ENCODE measurements around the gene TRPM8. TPM values are rescaled to one million over a fixed set of nuclear protein-coding genes. Genes with fewer than 3 reads are reported as not detected.
"Not testable (repeated sequence)": the region's sequence is repeated elsewhere in the genome, so short reads cannot be mapped to it uniquely, and the experiment has no call there.

TRPM8 gene
- total RNA-seq, 2 donors from 2014 or later, result not detected

DNA sequence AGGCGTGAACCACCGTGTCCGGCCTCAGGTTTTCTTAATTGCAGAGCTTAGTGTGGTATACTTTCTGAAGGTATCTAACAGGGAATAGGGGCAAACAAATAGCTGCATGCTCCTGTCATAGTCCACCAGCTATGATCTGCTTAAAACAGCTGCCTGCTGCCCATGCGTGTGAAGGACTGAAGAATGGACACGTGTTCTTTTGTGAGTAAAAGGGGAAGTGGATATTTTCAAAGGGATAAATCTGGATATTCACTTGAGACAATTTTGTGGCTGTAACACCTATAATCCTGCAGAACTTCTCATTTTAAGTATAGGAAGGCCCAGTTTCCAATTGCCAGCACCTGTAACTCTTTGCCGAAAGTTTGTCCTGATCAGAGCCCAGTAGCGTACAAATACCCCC is 44.7 kb downstream of the TRPM8 start:
- DNase-seq (ENCODE audit: low spot score in 2 of 2) (no peak), ATAC-seq (no peak)
- Mint-ChIP-seq H3K36me3 (no peaks in the 10 kb centered on the region), H3K27ac (no peak overlapping the region), H3K9me3 (no peaks in the 10 kb centered on the region)

DNA sequence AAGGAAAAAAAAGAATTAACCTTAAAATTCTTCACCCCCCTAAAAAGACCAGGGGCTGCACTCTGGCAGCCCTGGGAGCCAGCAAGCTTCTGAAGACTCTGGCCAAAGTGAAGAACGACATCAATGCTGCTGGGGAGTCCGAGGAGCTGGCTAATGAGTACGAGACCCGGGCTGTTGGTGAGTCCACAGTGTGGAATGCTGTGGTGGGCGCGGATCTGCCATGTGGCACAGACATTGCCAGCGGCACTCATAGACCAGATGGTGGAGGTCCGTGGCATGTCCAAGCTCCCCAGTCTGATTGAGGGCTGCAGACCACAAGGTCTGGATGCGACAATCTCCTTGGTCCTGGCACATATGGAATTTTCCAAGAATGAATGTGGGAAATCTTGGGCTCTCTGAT is 47.4 kb downstream of the TRPM8 start:
- Mint-ChIP-seq H3K9me3 (no peaks in the 10 kb centered on the region), H3K27ac (no peak overlapping the region), H3K36me3 (no peaks in the 10 kb centered on the region)
- DNase-seq (ENCODE audit: low spot score in 2 of 2) (no peak), ATAC-seq (no peak)

DNA sequence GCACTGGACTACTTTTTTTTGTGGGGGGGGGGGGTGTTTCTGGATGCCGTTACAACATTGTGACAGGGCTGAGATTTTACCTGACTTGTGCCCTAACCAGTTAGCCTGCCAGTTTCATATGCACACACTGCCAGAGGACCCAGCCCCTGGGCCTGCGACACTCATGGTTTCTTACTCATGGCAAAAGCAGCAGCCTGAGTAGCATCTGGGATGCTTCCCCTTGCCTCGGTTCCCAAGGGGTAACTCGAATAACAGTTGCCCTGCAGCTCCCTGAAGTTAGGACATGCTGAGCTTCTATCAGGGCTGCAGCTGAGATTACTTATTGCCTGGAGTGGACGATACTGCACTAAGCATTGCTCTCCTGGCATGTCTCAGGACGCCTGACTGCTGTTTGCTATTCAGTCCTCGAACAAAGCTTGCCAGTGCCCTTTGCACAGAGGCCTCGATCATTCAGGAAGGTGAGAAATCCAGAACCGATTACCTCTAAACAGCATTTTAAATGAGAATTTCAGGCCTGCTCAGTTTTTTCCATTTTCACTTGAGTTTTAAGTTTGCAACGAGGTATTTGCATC is 47.9 kb downstream of the TRPM8 start:
- H3K9me3 Mint-ChIP-seq, result no peaks in the 10 kb centered on the region
- no peaks in the 10 kb centered on the region for H3K36me3 Mint-ChIP-seq
- DNase-seq (ENCODE audit: low spot score in 2 of 2) (no peak), ATAC-seq (no peak)
- no peak overlapping the region for H3K27ac Mint-ChIP-seq

DNA sequence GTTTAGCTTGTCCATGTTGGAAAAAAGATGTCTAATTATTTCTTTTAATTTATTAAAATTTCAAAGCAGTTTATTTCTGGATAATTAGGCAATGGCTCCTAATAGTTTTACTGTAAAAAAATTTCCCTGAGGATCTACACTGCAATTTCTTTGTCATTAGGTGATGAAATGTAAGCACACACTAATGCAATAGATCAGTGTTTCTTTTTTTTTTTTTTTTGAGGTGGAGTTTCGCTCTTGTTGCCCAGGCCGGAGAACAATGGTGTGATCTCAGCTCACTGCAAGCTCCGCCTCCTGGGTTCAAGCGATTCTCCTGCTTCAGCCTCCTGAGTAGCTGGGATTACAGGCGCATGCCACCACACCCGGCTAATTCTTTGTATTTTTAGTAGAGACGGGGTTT is 48.5 kb downstream of the TRPM8 start:
- ATAC-seq; H3K9me3 Mint-ChIP-seq; DNase-seq (ENCODE audit: low spot score in 2 of 2); H3K36me3 Mint-ChIP-seq; H3K27ac Mint-ChIP-seq: not testable (repeated sequence)

DNA sequence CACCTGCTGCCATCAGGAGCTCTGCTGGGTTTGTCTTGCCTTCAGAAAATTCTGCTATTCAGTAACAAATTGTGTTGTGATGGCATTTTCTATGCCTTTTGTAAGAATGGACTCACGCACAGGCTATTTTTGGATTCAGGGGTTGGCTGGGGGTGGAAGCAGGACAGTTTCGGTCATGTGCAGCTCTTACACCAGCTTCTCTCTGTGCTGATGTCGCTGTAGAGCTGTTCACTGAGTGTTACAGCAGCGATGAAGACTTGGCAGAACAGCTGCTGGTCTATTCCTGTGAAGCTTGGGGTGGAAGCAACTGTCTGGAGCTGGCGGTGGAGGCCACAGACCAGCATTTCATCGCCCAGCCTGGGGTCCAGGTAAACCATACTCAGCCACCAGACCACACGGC is 49.2 kb downstream of the TRPM8 start:
- H3K9me3 Mint-ChIP-seq, result no peaks in the 10 kb centered on the region
- no peak overlapping the region for H3K27ac Mint-ChIP-seq
- H3K36me3 Mint-ChIP-seq, result no peaks in the 10 kb centered on the region
- no peak for DNase-seq (ENCODE audit: low spot score in 2 of 2)
- ATAC-seq, result no peak

DNA sequence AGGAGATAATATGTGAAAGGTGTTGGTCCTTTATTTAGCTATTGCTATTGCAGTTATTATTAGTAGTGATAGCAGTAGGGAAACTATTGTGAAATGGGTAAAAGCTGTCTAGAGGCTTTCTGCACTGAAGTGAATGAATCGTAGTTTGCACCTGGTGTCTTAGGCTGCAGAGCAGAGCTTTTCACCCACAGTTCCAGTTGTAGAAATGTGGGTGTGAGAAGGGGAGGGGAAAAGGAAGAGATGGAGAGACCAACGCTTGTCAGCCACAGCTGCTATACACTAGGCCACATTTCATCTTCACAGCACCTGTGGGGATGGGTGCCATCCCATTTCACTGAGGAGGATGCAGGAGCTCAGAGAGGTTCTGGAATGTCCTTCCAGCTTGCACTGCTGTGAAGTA is 50.0 kb downstream of the TRPM8 start:
- DNase-seq (ENCODE audit: low spot score in 2 of 2), result no peak
- Mint-ChIP-seq H3K36me3 (no peaks in the 10 kb centered on the region), H3K27ac (no peak overlapping the region), H3K9me3 (no peaks in the 10 kb centered on the region)
- no peak for ATAC-seq

DNA sequence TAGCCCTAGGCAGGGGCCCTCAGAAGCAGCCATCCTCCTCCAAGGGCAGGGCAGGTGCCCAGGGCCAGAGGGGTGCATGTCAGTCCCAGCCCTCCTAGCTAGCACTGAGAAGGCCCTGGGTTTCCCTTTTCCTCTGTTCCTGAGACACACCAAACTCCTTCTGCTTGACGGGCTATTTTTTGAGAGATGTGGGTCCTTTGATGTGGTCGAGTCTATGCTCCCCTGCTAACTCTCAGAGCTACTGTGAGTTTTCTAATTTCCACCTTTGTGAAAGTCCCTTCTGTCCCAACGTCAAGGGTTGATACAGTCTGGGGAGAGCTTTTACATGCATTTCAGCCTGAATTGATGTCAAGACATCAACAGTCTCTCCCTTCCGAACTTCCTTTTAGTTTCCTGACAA is 51.4 kb downstream of the TRPM8 start:
- no peak overlapping the region for H3K27ac Mint-ChIP-seq
- ATAC-seq, result peak; percentile 51 to 54
- no peaks in the 10 kb centered on the region for H3K36me3 Mint-ChIP-seq
- no peak for DNase-seq (ENCODE audit: low spot score in 2 of 2)
- no peaks in the 10 kb centered on the region for H3K9me3 Mint-ChIP-seq

DNA sequence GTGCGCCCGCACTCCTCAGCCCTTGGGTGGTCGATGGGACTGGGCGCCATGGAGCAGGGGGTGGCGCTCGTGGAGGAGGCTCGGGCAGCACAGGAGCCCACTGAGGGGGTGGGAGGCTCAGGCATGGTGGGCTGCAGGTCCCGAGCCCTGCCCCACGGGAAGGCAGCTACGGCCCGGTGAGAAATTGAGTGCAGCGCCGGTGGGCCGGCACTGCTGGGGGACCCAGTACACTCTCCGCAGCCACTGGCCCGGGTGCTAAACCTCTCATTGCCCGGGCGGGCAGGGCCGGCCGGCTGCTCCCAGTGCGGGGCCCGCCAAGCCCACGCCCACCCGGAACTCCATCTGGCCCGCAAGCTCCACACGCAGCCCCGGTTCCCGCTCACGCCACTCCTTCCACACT is 55.3 kb downstream of the TRPM8 start:
- not testable (repeated sequence) for H3K9me3 Mint-ChIP-seq; ATAC-seq; H3K36me3 Mint-ChIP-seq; DNase-seq (ENCODE audit: low spot score in 2 of 2); H3K27ac Mint-ChIP-seq

DNA sequence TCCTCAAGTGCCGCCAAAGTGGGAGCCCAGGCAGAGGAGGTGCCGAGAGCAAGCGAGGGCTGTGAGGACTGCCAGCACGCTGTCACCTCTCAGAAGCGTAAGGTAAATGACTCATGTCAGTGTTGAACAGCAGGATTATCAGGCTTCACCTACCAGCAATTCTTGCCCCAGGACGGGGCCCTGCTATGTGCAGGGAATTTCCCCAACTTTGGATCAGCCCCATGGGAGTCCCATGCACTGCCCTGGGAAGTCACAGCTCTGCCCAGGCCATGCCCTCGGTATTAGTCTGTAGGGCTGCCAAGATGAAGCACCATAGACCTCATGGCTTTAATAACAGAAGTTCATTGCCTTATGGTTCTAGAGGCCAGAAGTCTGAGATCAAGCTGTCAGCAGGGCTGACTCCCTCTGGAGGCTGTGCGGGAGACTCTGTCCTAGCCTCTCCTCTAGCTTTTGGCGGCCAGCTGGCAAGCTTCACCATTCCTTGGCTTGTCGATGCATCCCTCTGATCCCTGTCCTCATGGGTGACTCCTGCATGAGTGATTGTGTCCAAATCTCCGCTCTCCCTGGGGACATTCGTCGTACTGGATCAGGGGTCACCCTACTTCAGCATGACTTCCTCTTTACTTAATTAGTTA is 55.9 kb downstream of the TRPM8 start:
- DNase-seq (ENCODE audit: low spot score in 2 of 2) (no peak), ATAC-seq (no peak)
- Mint-ChIP-seq H3K9me3 (no peaks in the 10 kb centered on the region), H3K27ac (no peak overlapping the region), H3K36me3 (no peaks in the 10 kb centered on the region)

DNA sequence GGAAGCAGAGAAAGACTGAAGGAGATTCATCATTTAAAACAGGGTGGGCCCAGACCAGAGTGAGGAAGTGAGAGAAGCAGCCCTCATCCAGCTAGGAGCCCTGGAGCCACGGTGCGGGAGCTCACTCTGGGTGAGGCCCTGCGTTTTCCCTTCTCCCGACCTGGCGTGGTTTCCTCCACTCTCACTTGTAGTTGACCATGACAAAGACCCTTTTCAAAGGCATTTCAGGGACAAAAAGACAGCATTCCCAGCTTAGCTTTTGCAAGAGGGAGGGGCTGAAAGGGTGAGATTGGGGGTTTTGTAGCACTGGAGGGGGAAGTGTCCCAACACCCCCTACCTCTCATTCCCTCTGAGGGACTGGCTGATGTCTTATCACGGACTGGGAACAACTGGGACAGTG is 56.6 kb downstream of the TRPM8 start:
- DNase-seq (ENCODE audit: low spot score in 2 of 2) (no peak), ATAC-seq (no peak)
- Mint-ChIP-seq H3K27ac (no peak overlapping the region), H3K36me3 (no peaks in the 10 kb centered on the region), H3K9me3 (no peaks in the 10 kb centered on the region)

DNA sequence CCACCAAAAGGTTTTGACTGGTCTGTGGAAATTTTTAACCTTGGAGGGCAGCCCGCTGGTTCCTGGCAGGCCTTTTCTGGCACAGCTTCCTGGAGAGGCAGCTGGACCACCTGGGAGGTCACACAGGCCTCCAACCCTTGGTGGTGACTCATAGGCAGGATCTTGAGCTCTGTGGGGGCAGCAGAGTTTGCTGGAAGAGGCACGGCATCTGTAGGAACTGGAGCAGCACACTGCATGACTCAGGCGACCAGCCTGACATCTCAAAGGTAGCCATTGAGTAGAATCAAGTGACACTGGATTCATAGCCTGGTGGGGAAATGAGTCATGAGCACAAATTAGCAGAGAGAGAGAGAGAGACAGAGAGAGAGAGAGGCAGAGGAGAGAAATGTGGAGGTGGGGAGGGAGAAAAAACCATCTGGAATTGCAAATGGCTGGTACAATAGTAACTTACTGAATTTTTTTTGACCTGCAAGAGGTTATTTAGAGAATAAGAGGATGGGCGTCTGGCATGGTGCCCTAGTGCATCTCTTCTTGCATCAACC is 57.4 kb downstream of the TRPM8 start:
- Mint-ChIP-seq H3K9me3 (no peaks in the 10 kb centered on the region), H3K36me3 (no peaks in the 10 kb centered on the region), H3K27ac (no peak overlapping the region)
- DNase-seq (ENCODE audit: low spot score in 2 of 2), result peak in 1 of 2 donors; percentile 18
- ATAC-seq, result peak; percentile 86 to 95

DNA sequence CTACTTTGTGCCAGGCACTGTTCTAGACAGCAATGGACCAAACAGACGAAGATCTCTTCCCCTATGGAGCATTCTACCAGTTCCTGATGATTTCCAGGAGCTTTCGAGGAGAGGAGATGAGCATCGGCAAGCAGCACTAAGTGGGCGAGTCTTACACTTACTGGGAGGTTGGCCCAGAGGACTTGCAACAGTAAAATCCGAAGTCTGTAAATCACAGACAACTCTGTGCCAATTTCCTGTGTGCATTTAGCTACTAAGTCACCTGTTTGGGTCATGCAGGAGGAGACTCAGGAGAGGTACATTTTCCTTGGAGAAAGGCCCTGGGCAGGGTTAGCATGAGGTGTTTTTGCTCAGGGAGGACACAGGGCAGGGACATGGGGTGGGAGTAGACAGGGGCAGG is 58.9 kb downstream of the TRPM8 start:
- DNase-seq (ENCODE audit: low spot score in 2 of 2), result no peak
- Mint-ChIP-seq H3K27ac (no peak overlapping the region), H3K36me3 (no peaks in the 10 kb centered on the region), H3K9me3 (no peaks in the 10 kb centered on the region)
- no peak for ATAC-seq

DNA sequence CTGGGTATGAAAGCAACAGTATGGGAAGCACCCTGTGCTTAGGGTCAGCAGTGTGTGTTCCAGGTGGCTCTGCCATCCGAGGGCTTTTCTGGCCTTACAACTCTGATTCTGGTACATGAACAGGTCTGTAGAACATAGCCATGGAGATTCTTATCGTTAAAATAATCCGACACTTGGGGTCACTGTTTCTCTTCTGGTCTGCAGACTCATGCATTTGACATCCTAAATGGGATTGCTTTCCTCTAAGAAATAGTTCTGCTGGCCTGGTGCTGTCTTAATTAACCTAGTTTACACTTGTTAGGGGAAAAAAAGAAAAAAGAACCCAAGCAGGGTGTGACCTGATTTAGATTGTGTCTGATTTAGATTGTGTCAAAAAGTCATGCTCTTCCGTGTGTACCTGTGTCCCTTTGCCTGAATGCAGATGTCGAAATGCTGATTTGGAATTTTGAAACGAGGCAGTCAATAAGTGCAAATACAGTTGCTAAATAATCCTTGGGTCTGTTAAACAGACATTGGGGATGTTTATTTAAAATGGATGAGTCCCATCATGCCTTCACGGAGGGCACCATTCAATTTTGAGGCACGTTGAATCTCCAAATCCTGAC is 59.6 kb downstream of the TRPM8 start:
- ATAC-seq, result peak; percentile 34 to 42
- Mint-ChIP-seq H3K36me3 (no peaks in the 10 kb centered on the region), H3K9me3 (no peaks in the 10 kb centered on the region), H3K27ac (no peak overlapping the region)
- peak in 1 of 2 donors; percentile 22 for DNase-seq (ENCODE audit: low spot score in 2 of 2)

DNA sequence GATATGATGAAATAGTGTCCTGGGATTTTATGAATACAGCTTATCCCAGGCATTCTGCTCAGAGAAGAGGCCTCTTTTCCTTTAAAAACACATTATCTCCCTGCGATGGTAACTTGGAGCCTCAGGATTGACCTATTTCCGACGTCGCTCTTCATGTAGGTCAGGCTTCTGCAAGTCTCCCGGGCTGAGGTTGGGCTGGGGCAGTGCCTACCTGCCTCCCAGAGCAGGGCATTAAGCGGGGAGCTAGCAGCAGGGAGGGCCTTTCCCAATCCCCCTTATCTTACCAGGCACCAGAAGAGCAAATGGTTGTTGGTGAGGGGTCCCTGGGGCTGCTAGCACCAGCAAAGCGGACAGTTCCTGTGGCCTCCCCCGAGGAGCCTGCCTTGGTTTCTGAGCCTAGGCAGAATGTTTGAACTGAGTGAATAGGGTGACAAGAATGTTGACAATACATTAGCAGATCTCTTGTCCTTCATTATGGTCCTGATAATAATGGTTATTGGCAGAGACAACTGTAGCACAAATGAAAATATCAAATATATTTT is 60.2 kb downstream of the TRPM8 start:
- Mint-ChIP-seq H3K36me3 (no peaks in the 10 kb centered on the region), H3K9me3 (no peaks in the 10 kb centered on the region), H3K27ac (no peak overlapping the region)
- no peak for ATAC-seq
- DNase-seq (ENCODE audit: low spot score in 2 of 2), result no peak

DNA sequence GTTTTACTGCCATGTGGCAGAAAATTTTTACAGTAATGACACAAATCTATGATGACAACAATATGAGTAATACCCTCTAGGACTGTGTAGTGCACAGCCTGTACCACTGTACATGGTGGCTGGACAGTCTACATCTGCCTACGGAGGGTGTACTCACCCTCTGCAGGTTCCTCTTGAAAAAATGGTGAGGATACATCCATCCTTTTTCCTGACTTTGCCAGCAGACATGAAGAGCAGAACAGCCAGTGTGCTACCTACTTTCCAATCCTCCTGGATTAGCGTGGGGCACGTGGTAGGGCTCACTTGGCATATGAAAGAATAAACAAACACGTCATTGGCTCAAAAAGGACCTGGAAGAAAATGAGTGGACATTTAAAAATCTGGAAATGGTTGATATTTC is 62.6 kb downstream of the TRPM8 start:
- ATAC-seq, result peak; percentile 40 to 54
- Mint-ChIP-seq H3K9me3 (no peaks in the 10 kb centered on the region), H3K27ac (peak overlapping the region in 1 of 2 donors; percentile 25), H3K36me3 (peaks cover 0 to 6% of the 10 kb centered on the region in 2 donors)
- no peak for DNase-seq (ENCODE audit: low spot score in 2 of 2)

DNA sequence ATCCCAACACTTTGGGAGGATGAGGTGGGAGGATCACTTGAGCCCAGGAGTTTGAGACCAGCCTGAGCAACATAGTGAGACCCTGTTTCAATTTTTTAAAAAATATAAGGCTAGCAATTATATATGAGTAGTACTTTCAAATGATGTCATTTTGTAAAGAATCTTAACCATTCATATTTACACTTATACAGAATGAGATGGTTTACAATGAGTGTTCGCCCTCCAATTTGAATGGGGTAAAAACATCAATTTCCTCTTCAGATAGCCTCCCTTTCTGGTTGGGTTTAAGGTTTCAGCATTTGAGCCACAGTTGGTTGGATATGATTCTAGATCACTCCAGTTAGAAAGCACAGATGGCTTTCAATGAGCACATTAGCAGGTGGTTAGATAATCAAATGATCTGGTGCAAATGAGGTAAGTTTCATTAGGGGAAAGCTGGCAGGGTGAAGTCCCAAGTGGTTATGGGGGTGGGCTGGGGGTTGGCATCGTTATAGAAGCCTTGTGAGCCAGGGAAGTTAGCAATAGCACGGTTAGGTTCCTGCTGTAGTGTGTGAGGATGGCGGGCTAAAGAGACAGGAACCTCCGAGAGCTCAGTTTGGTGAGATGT is 63.9 kb downstream of the TRPM8 start:
- ATAC-seq, result peak in 1 of 2 donors; percentile 57
- DNase-seq (ENCODE audit: low spot score in 2 of 2), result no peak
- peaks cover 6% of the 10 kb centered on the region in 2 donors for H3K36me3 Mint-ChIP-seq
- H3K9me3 Mint-ChIP-seq, result peaks cover 0 to 4% of the 10 kb centered on the region in 2 donors
- H3K27ac Mint-ChIP-seq, result no peak overlapping the region

All from activated naive CD4-positive, alpha-beta T cell treated with anti-CD3 and anti-CD28 coated beads, Interleukin-2, amount 50 U/mL, for 72 hours (primary cell).